ENCODE measurements around the gene VTI1A. TPM values are rescaled to one million over a fixed set of nuclear protein-coding genes. Genes with fewer than 3 reads are reported as not detected.

VTI1A gene
- total RNA-seq, 1 donor from 2014 or later, result 21.1 TPM

- DNase-seq (ENCODE audit: low read depth, low spot score), result no peak
Measured at GRCh38 chr10:112750427-112751167, 303.6 kb downstream of the VTI1A start.

- no peak for DNase-seq (ENCODE audit: low read depth, low spot score)
Measured at GRCh38 chr10:112751651-112752050, 304.6 kb downstream of the VTI1A start.

DNA sequence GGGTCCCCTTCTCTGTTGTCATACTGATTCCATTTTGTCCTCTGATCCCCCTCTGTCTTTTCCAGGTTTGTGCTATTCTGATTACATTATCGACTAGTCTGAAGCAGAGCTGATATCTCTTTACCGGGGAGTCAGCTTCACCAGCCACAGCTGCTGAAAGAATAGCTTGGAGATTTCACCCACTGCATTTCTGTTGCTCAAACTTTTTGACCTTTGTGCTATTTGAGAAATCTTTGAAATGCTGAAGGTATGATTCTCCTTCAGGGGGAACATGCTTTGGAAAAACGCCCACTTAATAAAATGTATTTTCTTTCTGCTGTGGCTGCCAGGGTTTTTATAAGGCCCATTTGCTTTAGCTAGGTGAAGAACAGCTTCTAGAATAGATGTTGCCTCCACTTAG lies 305.3 kb downstream of the VTI1A start:
- no peak for DNase-seq (ENCODE audit: low read depth, low spot score)

DNA sequence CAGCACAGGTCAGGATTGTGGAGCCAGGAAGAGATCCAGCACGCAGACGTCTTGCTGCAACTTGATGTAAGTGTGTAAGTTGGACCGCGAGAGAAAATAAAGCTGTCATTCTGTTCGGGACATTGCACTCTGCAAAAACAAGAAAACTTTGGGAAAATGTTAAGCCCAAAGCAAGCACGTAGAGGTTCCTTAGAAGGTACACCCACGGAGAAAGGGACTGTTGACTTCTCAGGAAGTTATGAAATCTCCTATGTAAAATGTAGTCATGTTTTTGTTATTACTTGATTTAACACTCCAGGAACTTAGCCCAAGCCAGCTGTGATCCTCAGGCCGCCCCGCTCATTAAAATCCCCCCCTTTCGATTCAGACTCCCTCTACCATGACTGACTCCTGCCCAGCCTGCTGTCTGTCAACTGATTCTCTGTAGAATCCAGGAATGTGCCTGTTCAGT lies 307.0 kb downstream of the VTI1A start:
- no peak for DNase-seq (ENCODE audit: low read depth, low spot score)

- no peak for DNase-seq (ENCODE audit: low read depth, low spot score)
Measured at GRCh38 chr10:112755446-112756234, 308.6 kb downstream of the VTI1A start.

DNA sequence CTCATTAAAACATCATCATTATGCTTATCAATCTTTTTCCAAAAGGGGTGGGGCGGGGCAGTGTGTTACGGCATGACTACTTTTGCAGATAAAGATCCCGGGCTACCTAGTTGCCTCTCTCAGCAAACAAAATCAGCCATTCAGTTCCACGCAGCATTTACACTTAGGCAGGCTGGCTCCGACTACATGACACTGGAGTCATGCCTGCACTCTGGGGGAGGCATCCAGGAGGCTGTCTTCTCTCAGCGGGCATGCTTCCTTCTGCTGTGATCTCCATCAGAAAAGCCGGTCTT lies 309.2 kb downstream of the VTI1A start:
- no peak for DNase-seq (ENCODE audit: low read depth, low spot score)

DNA sequence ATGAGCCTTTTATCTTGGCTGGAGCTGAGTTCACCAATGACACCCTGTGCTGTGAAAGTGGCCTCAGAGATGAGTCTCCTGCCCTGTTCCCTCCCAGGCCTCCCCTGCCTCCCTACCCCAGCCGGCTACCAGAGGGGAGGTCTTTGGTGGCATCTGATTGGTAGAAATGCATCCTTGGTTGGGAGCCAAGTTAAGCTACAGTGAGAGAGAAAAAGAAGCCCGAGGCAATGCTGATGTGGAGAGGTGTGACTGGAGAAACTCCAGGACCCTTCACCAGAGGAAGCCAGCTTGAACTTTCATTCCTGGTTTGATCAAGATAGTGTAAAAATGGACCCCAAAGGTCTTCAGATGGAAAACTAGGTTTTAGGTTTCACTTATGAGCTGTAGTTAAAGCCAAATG lies 311.9 kb downstream of the VTI1A start:
- DNase-seq (ENCODE audit: low read depth, low spot score), result no peak

DNA sequence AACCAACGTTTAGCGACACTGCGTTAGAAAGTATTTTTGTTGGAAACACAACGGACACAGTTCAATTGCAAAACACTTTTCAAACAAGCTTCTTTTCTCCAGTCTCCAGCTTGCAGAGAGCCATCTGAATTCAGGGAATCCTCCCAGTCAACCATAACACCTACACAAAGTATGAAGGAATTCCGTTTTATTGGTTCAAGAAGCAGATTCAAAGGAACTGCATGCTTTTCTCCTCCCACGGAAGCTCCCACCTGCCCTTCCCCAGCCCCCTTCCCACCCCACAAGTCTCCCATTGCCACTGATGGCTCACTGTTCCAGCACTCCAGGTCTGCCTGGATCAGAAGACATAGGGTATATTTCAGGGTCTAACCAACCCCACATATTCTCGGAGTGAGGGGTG lies 312.5 kb downstream of the VTI1A start:
- no peak for DNase-seq (ENCODE audit: low read depth, low spot score)

GRCh38 chr10:112761256-112761655 lies 314.2 kb downstream of the VTI1A start:
- no peak for DNase-seq (ENCODE audit: low read depth, low spot score)

DNA sequence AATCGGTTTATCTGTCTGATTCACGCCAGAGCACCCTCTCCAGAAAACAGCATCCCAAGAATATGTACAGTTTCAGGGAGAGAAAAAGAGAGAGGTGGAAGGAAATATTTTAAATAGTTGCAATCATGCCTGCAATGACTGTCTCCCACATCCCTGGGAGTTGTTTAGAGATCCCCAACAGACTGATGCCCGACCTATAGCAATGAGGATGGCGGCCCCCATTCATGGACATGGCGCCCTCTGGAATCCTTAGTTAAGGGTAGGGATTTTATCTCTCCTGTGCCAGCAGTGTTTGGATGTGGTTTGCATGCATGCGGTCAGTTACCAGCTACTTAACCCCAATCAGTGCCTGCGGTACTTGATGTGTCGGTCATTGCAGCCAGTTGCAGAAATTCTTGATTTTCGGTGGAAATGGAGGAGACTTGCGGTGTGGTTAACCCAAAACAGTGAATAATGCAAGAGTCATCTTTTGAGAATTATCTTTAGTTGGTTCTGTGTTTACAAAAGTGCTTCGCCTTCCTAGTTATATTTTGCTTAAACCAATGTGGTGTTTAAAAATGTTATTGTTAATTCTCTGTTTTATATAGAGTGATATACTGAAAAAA lies 317.0 kb downstream of the VTI1A start:
- DNase-seq (ENCODE audit: low read depth, low spot score), result no peak

GRCh38 chr10:112765717-112766235 lies 318.8 kb downstream of the VTI1A start:
- DNase-seq (ENCODE audit: low read depth, low spot score), result no peak

DNA sequence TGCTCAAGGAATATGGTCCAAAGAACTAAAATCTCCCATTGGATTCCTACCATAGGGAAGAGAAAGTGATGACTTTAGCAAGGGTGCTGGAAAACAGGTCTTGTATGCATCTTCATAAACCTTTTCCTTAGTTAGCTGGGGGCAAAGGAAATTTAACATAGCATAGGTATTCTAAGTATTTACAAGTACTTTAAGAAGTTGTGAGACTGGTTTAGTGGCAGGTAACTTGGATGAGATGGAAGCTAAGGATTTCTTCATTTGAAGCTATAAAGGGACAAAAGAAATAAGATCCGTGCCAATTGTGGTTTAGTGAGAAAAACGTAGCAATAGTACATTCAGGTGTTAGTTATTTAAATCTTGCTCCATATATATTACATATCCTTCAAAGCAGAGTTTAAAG lies 319.6 kb downstream of the VTI1A start:
- DNase-seq (ENCODE audit: low read depth, low spot score), result no peak

DNA sequence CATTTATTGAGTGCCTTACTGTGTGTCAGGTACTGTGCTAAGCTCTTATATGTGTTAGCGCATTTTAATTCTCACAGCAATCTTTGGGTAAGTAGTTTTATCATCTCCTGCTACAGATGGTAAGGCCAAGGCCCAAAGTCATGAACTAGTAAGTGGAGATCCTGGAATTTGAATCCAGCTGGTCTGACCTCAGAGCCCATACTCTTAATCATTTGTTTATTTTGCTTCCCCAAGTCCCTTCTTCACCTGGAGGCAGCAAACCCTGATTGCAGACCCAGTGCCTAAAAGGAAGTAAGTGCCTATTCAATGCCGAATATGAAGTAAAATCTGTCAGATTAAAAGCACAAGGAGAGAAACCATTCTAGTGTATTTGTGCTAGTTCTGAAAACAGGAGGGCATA lies 320.1 kb downstream of the VTI1A start:
- DNase-seq (ENCODE audit: low read depth, low spot score), result no peak

DNA sequence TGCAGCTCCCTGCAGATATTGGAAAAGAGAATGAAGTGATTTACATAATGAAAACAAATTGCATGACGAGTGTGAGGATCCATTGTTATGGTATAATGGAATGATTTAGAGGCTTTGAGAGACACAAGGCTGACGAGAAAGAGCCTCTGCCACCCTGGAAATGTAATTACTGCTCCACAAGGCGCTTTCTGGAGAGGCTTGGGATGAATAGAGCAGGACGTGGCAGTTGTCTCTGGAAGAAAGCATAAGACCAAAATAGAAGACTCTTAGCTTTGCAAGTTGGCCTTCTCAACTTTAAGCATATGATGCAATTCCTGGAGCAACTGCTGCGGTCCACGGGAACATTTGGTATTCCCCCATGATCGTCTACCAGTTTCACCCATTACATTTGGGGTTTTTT lies 321.1 kb downstream of the VTI1A start:
- no peak for DNase-seq (ENCODE audit: low read depth, low spot score)

DNA sequence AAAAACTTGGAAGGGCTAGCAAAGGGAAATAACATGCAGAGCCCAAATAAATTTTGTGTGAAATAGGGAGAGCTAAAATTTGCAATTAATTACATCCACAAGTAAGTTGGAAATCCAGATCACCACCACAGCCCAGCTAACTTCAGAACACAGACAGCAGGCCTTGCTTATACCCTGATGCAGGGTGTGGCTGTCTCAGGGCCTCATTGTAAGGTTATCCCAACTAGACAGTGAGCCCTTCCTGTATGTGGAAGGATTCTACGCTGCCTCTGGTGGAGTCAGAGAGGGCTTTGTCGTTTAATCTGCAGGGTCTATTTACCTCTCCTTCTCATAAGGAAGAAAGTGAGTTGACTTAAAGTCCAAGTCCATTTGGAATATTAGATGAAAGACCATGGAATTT lies 322.1 kb downstream of the VTI1A start:
- no peak for DNase-seq (ENCODE audit: low read depth, low spot score)

- no peak for DNase-seq (ENCODE audit: low read depth, low spot score)
Measured at GRCh38 chr10:112769611-112770370, 322.8 kb downstream of the VTI1A start.

DNA sequence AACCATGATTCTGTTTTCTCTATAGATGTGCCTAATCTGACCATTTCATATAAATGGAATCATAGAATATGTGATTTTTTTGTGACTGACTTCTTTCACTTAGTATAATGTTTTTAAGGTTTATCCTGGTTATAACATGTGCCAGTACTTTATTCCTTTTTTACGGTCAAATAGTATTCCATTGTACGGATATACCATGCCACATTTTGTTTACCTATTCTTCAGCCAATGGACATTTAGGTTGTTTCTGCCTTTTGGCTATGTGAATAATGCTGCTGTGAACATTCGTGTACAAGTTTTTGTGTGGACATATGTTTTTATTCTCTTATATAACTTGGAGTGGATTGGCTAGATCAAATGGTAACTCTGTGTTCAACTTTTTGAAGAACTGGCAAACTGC lies 324.7 kb downstream of the VTI1A start:
- no peak for DNase-seq (ENCODE audit: low read depth, low spot score)

- no peak for DNase-seq (ENCODE audit: low read depth, low spot score)
Measured at GRCh38 chr10:112773783-112774182, 326.8 kb downstream of the VTI1A start.

GRCh38 chr10:112774210-112774609 lies 327.2 kb downstream of the VTI1A start:
- no peak for DNase-seq (ENCODE audit: low read depth, low spot score)

GRCh38 chr10:112774798-112775197 lies 327.8 kb downstream of the VTI1A start:
- DNase-seq (ENCODE audit: low read depth, low spot score), result no peak

- DNase-seq (ENCODE audit: low read depth, low spot score), result no peak
Measured at GRCh38 chr10:112775381-112775780, 328.4 kb downstream of the VTI1A start.

Data from pulmonary artery endothelial cell (primary cell).